Measurements from ENCODE around the gene ATE1. TPM values are rescaled to one million over a fixed set of nuclear protein-coding genes. Genes with fewer than 3 reads are reported as not detected.

Gene ATE1
- 10 to 100 TPM; 36.1 to 57.7 (median 43.2) TPM for total RNA-seq
- polyA plus RNA-seq: 1 to 10 TPM; 4.5 to 6.9 TPM
- long read RNA-seq, donor 1, full-length matches to known transcripts: 26 of 40 reads
- long read RNA-seq, donor 1, partial matches to known transcripts: 10 of 40 reads
- long read RNA-seq, donor 1, other reads (novel, unspliced or antisense): 4 of 40 reads
- long read RNA-seq, donor 2, full-length matches to known transcripts: 28 of 51 reads
- long read RNA-seq, donor 2, partial matches to known transcripts: 4 of 51 reads
- long read RNA-seq, donor 2, other reads (novel, unspliced or antisense): 19 of 51 reads
- long read RNA-seq, donor 3, full-length matches to known transcripts: 83 of 127 reads
- long read RNA-seq, donor 3, partial matches to known transcripts: 7 of 127 reads
- long read RNA-seq, donor 3, other reads (novel, unspliced or antisense): 37 of 127 reads

DNA sequence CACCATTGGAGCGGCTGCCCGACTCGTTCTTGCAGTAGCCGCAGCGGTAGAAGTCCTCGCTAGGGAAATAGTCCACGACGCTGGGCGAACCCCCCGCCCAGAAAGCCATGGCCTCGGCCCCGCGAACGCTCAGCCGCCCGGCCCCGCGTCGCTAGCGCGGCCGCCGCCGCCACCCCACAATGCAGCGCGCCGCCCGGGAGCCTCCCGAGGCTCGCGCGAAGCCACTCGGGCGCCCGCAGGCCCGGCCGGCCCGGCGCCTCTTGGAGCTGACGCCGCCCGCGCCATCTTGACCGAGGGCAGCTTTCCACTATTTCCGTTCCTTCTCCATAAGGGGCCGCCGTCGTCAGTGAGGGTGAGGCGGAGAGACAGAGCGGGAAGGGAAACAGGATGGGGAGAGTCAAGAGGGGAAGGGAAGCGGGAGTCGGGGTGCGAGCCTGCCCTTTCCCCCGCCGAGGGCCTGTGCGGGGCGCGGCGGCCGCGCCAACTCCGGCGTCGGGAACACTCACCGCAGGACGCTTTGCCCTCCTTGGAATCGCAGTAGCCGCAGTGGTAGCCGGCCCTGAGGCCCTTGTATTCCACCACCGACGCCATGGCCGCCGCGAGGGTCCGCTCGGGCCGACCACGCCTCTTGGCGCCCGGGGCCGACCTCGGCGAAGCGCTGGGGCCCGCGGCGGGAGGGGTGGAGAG, at the start of gene ATE1:
TSS of gene ATE1 (minus strand) at position 191 of the 687 bp plus-strand sequence. CDS start at position 109, 82 bp downstream.
- TF ChIP-seq, protein P1, sequence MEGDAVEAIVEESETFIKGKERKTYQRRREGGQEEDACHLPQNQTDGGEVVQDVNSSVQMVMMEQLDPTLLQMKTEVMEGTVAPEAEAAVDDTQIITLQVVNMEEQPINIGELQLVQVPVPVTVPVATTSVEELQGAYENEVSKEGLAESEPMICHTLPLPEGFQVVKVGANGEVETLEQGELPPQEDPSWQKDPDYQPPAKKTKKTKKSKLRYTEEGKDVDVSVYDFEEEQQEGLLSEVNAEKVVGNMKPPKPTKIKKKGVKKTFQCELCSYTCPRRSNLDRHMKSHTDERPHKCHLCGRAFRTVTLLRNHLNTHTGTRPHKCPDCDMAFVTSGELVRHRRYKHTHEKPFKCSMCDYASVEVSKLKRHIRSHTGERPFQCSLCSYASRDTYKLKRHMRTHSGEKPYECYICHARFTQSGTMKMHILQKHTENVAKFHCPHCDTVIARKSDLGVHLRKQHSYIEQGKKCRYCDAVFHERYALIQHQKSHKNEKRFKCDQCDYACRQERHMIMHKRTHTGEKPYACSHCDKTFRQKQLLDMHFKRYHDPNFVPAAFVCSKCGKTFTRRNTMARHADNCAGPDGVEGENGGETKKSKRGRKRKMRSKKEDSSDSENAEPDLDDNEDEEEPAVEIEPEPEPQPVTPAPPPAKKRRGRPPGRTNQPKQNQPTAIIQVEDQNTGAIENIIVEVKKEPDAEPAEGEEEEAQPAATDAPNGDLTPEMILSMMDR (IDR thresholded peaks at IDR 0.05): peak in 5 of 9 donors; percentile 6 to 40 (median 22)
- ATAC-seq (peak; percentile 94 to 98 (median 97)), DNase-seq (peak; percentile 92 to 93)
- Histone ChIP-seq H3K4me3 (peak within 1 kb of the TSS; percentile 90 to 100 (median 97)), H3K9me3 (no peaks in the 10 kb centered on the region), H3K4me1 (peaks cover 0 to 49% (median 33%) of the 10 kb centered on the region in 9 donors), H3K27ac (peak within 1 kb of the TSS; percentile 97 to 100 (median 99)), H3K36me3 (peaks cover 0 to 17% (median 0%) of the 10 kb centered on the region in 9 donors), H3K27me3 (no peaks in the 10 kb centered on the region)
- intact Hi-C loops (cut with DNase I): loop anchor here in 7 of 10 donors (2.0 to 10.0 kb wide), 7 partner anchors 44 to 187 kb away; partner anchors contain the start of gene NSMCE4A (in 2 of the 7)
- 0% methylated on average over 84 to 87 of the region's 87 CpGs for WGBS, 2 donors

- peaks cover 0 to 30% (median 23%) of the 10 kb centered on the region in 9 donors for H3K4me1 ChIP-seq
- TF ChIP-seq, protein P1 (IDR thresholded peaks at IDR 0.05): no peak
- intact Hi-C loops (cut with DNase I): loop anchor here in 4 of 10 donors (5.0 to 10.0 kb wide), 3 partner anchors 52 to 136 kb away; partner anchors contain the start of gene ATE1 (in 2 of the 4)
- H3K9me3 ChIP-seq: no peaks in the 10 kb centered on the region
- no peak overlapping the region for H3K4me3 ChIP-seq
- no peaks in the 10 kb centered on the region for H3K27me3 ChIP-seq
- DNase-seq (no peak), ATAC-seq (no peak)
- H3K36me3 ChIP-seq: peaks cover 0 to 16% (median 0%) of the 10 kb centered on the region in 9 donors
- 89 to 90% methylated on average over 6 of the region's 6 CpGs for WGBS, 2 donors
- no peak overlapping the region for H3K27ac ChIP-seq
Measured at GRCh38 chr10:121976607-121977006, 48.8 kb upstream of the ATE1 start.

GRCh38 chr10:121975295-121976086, 47.7 kb upstream of the ATE1 start:
- no peaks in the 10 kb centered on the region for H3K27me3 ChIP-seq
- peak overlapping the region; percentile 91 to 99 (median 98) for H3K27ac ChIP-seq
- WGBS, 2 donors: 36 to 37% methylated on average over 21 of the region's 21 CpGs
- ATAC-seq (peak in 6 of 8 donors; percentile 1 to 40 (median 8)), DNase-seq (no peak)
- no peaks in the 10 kb centered on the region for H3K9me3 ChIP-seq
- H3K4me3 ChIP-seq: peak overlapping the region; percentile 67 to 99 (median 88)
- TF ChIP-seq, protein P1 (IDR thresholded peaks at IDR 0.05): peak in 6 of 9 donors; percentile 10 to 85 (median 74)
- H3K4me1 ChIP-seq: peaks cover 0 to 30% (median 23%) of the 10 kb centered on the region in 9 donors
- peaks cover 0 to 27% (median 0%) of the 10 kb centered on the region in 9 donors for H3K36me3 ChIP-seq
- intact Hi-C loops (cut with DNase I): loop anchor here in 4 of 10 donors (2.0 to 10.0 kb wide), 4 partner anchors 51 to 137 kb away; partner anchors contain the start of gene ATE1 (in 2 of the 4)

Data from heart right ventricle (tissue), 16 donors.